Hematopoietic multipotent progenitor cell treated with erythropoietin and hydrocortisone succinate and interleukin-3 and kit ligand, for 8 days (in vitro differentiated cells): ENCODE results near the gene GSTM2.
A peak's percentile ranks its signal among the peaks of the same experiment; 100 is the strongest.

ENCODE experiments used
- DNase-seq: peaks from one replicate; pipeline ENCODE4 v3.0.0-alpha.2; 2015

The GSTM2 gene

DNA sequence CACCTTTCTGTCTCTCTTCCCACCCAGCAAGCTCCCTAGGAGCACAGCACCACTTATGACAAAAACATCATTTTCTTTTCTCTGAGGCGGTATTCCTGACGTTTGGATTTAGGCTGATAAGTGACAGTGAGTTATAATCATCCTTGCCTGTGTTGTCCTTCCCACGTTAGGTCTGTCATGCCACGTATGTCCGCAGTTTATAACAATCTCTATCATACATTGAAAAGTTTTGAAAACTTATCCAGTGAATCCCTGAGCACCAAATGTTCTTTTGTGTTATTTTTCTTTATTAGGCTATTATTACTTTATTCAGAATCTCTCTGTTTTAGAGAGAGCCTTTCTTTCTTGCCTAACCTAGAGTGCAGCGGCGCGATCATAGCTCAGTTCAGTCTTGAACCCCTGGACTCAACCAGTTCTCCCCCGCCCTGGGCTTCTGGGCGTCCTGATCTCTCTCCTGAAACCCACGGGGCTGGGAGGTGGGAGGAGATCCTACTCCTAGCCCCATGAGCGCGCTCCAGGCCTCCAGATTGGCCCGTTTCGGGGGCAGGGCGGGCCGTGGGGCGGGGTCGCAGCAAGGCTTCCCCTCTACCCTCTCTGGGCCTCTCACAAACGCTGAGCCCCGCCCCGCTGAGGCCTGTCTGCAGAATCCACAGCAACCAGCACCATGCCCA, at the start of gene GSTM2:
Gene GSTM2, plus strand, starts transcription at position 606 of the 671 bp plus-strand sequence. Its CDS starts 59 bp downstream, at position 665.
- peak; percentile 90 for DNase-seq

DNA sequence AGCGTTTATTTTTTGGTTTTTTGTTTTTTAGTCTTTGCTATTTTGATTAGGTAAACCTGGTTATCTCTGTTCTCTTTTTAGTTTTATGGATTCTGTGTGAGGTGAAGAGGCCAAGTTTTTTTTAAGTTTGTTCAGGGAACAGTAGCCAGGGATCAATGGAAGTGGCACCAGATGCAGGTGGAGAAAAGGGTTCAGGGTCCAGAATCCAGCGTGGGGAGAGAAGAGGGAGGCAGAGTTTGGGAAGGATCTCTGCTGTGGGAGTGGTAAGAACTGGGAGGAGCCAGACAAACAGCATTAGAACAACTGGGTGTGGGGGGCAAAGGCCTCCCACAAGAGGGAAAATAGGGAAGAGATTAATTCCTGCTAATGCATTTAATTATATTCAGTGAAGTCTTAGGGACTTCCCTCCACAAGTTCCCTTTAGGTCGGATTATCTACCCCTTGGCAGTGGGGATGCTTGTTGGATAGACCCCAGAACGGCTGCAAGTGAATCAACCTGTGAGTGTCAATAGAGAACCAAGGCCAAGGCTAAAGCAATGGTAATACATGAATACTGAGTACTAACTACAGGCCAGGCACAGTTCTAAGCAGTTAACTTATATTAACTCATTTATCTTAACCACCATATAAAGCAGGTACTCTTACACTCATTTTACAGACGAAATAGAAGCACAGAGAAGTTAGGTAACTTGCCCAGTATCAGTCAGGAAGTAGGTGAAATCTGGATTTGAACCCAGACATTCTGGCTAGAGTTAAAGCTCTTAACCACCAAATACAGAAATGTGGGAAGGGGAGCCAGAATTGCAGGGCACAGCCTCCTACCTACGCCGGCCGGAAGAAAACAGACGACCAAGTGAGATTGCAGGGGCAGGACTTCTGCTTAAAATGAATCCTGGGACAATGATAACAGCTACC, 48.9 kb upstream of the GSTM2 start:
- DNase-seq, result peak; percentile 30

DNA sequence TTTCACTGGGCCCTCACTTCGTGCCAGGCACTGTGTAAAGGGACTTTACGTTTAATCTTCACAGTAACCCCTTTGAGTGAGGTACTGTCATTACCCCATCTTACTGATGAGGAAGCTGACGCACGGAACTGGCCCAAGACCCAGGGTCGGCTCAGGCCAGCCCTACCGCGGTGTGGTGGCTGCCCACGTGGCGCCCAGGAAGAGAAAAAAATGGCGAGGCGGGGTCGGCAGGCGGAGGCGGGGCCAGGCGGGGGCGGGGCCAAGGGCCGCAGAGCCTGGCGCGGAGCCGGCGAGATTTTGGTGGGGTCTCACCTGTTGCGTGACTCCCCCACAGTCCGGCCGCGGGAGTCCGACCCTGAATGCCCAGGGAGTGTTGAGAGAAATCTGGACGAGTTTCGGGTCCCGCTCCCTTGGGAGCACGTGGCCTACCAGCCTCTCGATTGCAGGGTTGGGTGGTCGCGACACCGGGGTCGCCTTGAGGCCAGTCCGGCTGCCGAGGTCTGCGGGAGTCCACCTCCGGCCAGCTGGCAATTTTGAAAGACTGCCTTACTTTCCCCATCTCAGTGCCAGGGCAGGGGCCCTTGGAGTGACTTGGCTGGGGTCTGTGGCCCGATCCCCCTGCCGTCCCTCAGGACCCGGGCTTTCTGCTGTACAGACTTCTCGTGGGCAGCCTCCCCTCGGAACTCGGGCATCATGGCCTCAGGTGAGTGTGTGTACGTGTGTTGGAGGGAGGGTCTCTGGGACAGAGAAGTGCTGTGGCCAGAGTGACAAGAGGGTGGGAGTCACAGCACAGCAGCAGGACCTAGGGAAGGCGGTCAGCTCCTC, 48.1 kb upstream of the GSTM2 start, which contains the start of the genes AMPD2 and GNAT2:
Gene AMPD2, plus strand, starts transcription at position 262 of the 825 bp plus-strand sequence. CDS start 1,339 bp downstream, outside the sequence.
Gene GNAT2, minus strand, starts transcription at position 41 of the 825 bp plus-strand sequence. CDS start 6,746 bp downstream, outside the sequence.
- peak; percentile 76 for DNase-seq

DNA sequence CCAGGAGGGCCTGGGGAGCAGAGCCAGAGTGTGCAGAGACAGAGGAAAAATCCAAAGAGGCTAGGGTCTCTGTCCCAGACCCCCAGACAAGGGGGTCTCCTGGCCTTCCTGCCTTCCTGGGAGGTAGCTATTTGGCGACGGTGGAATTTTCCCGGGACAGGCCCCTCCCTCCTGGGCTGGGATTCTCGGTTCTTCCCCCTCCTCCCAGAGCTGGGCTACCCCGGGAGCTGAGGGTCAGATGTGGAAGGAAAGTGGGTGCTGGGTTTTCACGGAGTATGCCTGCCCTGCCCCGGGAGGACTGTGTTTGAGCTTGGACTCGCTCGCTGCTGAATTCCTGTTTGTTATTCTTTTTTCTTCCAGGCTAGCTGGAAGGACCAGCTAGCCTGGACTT, 47.5 kb upstream of the GSTM2 start:
- DNase-seq, result no peak

DNA sequence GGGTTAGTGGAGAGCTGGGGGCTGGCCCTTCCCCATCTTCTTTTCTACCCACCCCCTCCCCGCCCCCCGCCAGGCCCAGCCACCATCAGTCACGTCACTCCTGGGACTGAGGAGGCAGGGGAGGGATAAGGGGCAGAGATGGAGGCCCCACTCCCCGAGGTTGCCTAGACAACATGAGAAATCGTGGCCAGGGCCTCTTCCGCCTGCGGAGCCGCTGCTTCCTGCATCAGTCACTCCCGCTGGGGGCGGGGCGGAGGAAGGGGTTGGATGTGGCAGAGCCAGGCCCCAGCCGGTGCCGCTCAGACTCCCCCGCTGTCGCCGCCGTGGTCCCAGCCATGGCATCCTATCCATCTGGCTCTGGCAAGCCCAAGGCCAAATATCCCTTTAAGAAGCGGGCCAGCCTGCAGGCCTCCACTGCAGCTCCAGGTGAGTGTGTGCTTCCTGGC, 47.0 kb upstream of the GSTM2 start:
- peak; percentile 92 for DNase-seq

DNA sequence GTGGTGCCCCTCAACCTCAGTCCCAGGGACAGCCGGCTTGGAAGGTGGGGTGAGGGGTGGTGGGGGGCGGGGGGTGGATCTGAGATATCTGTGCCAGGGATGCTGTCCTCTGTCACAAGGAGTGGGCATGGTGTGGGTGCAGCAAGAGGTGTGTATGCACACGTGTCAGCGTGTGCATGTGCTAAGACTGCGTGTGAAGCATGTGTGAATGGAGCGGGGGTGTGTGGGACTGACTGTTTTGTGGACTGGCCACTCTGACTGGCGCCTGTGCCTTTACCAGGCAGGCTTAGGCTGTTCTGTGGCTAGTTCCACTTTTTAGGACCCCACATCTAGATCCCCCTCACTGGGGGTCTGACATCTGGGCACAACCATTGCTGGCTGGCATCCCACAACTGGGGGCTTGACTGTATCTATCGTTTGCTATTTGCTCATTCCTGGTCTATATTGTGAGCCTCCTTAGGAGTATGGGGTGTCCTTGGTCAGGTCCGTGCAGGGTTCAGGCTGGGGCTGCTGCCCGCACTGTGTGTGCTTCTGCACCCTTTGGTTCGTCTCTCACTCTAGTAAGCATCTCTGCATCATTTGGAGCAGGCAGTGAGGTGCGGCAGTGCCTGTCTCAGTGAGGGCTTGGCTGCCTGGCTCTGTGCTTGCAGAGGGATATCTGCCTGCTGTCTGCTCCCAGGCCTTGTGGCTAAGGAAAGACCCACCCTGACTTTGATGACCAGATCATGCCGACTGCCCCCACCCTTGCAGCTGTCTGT, 46.3 kb upstream of the GSTM2 start:
- peak; percentile 46 for DNase-seq

DNA sequence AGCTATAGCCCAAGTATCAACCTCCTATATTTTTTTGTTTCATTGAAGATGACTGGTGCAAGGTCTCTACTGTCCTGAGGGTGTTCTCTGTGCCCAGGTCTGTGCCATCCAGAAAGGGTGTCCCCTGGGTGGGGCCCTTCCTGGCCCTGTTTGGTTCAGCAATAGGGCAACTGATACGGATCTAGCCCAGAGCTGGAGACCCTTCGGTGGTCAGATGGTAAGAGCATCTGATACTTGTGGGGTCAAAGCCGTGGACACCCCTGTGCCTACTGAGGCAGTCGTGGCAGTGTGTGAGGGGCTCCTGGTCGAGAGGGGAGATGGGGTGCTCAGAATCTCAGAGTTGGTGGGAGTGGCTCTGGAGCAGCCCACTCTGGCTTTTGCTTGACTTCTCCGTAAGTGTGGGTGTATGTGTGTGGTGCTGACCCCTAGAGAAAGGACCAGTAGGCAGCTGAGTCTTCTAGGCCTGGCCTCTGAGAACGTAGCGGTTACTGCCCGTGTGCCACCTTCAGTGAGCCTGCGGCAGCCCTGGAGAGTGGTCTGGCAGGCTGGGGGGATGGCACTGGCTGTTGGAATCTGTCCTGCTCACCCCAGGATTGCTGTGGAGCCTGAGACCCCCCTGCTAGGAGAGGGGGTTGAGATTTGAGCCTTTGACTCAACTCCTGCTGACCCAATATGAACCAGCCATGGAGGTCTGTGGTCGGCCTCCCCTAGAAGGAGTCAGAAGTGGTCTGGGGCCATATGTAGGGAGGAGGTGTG, 45.5 kb upstream of the GSTM2 start:
- no peak for DNase-seq

DNA sequence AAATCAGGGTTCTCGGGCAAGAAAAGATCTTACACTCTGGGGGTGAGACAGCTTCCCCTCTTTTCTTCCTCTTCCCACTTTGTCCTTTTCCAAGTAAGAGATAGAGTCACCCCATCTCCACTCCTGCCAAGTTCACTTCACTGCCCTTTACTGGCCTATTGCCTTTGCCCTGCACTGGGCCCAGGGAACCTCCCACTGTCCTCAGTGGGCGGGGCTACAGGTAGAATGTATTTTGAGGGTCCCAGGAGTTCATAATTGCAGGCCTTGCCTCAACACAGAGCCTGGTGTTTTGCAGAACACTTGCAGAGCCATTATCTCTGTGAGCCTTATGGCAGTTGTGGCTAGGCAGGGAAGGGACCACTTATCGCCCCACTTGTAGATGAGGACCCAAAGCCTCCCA, 45.0 kb upstream of the GSTM2 start:
- DNase-seq, result peak; percentile 91

DNA sequence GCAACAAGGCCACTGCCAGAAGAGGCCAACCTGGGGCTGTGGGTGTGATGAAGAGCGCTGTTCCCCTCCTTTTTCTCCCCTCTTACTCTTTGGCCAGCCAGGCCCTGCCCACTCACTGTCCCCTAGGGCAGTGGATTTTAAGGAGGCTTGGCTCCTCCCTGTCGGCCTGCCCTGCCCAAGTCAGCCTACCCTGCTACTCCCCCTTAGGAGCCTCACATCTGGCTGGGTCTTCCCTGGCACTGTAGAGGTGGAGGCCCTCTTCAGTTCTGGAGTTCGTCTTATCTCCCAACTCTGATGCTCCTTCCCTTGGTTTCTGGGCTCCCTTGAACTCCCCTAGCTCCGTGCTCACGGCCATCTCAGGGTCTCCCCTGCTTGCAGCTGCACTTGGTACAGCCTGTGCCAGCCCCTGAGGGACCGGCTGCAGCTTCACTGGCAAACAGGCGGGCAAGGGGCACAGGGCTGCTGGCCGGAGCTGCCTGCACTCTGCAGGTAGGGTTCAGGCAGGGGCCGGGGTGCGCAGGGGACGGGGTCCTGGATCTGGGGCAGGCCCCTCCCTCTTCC, 44.2 kb upstream of the GSTM2 start:
- DNase-seq, result peak; percentile 88

DNA sequence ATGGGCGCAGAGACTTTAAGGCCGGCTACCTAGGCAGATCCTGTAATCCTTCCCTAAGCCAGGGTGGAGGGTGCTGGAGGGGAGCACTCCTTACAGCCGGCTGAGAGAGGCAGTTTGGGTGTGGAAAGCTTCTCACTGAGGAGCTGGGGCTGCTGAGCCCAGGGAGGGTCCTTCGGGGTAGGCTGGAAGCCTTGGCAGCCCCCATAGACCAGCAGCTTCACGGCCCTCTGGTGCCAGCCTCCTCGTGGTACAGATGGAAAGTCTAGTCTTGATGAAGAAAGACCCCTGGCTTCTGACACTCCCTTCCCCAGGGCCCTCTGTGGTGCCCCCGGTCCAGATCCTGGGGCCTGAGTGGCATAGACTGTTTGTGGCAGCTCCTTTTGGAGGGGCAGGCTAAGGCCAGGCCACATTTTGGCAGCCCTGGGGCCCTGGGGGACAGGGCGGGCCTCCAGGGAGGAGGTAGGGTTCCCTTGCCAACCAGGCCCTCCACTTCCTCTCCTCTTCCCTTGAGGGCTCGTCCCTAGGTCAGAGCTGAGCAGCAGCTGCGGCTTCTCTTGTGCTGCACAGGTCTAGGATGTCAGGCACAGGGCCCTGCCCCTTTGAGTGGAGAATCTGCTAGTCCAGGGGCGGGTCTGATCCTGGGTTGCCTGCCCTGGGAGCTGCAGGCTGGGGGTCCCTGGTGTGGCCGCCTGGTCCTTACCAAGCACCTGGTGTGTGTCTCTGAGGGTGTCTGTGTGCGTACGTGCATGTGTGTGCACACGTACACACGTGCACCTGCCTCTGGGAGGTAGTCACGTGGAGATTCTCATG, 43.5 kb upstream of the GSTM2 start:
- peak; percentile 36 for DNase-seq

DNA sequence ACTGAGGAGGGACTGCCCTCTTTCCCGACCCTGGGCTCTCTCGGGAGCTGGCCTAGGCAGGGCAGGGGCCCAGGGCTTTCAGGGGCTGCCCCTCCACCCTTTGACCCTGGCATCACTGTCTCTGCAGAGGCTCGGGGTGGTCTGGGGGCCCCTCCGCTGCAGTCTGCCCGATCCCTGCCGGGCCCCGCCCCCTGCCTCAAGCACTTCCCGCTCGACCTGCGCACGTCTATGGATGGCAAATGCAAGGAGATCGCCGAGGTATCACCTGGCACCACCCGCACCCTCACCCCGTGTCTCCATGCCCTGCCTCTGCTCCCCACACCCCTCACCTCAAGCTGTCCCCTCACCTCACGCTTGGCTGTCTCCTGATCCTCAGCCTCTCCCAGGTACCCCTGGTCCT, 42.7 kb upstream of the GSTM2 start:
- no peak for DNase-seq

DNA sequence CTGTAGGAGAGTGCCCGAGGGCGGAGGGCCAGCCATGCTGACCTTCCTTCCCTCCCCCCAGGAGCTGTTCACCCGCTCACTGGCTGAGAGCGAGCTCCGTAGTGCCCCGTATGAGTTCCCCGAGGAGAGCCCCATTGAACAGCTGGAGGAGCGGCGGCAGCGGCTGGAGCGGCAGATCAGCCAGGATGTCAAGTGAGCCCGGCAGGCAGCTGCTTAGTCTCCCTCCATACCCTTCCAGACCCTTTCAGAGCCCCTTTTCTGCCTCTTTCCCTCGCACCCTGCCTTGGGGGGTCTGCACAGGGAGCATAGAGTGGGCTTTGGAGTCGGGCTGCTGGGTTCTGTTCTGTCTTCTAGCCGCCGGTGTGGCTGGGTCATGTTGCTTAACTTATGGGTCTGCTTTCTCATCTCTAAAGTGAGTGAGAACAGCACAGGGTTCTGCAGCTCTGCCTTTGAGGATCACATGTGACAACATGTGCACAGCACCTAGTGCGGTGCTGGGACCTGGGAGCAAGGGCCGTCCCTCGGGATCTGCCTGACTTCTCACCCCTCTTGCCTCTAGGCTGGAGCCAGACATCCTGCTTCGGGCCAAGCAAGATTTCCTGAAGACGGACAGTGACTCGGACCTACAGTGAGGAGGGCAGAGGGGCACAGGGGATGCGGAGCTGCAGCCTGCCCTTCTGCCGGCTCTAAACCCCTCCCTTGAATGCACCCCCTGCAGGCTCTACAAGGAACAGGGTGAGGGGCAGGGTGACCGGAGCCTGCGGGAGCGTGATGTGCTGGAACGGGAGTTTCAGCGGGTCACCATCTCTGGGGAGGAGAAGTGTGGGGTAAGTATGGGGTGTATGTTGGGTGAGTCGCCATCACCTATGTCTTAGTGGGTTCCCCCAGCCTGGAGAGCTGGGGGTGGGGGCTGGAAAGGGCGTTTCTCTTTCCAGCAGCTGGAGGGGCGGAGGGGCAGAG, 42.0 kb upstream of the GSTM2 start:
- DNase-seq, result no peak

DNA sequence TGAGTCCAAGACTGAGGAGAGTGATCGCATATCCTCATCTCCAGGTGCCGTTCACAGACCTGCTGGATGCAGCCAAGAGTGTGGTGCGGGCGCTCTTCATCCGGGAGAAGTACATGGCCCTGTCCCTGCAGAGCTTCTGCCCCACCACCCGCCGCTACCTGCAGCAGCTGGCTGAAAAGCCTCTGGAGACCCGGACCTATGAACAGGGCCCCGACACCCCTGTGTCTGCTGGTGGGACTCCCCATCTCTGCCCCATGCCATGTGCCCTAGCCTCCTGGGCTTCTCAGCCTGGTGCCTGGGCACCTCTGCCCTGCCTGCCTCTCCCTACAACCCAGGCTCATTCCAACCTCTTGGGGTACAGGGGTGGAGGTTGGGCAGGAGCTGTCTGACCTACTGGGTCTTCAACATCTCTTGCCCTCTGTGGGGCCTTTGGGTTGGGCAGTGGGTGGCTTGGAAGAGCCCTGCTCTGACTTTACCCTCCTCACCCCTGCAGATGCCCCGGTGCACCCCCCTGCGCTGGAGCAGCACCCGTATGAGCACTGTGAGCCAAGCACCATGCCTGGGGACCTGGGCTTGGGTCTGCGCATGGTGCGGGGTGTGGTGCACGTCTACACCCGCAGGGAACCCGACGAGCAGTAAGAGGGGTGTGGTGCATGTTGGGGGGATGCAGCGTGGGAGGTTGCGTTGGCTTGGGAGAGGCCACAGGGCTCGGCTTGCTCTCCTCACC, 41.0 kb upstream of the GSTM2 start:
- DNase-seq, result no peak

DNA sequence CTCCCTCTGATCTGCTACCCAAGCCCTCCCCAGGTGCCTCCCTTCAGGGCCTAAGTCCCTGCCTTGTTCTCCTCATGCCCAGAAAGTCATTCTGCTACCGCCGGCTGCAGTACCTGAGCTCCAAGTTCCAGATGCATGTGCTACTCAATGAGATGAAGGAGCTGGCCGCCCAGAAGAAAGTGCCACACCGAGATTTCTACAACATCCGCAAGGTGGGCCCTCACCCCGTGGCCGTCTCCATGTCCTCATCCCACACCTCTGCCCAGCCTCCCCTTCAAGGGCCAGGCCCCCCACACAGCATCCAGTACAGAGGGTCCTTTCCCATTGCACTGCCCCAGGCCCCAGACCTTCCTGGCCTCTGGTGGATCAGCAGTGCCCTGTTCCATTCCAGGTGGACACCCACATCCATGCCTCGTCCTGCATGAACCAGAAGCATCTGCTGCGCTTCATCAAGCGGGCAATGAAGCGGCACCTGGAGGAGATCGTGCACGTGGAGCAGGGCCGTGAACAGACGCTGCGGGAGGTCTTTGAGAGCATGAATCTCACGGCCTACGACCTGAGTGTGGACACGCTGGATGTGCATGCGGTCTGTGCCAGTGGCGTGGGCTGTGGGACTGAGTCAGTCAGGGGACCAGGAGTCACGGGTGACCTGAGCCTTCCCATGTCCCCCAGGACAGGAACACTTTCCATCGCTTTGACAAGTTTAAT, 40.0 kb upstream of the GSTM2 start:
- DNase-seq, result no peak

DNA sequence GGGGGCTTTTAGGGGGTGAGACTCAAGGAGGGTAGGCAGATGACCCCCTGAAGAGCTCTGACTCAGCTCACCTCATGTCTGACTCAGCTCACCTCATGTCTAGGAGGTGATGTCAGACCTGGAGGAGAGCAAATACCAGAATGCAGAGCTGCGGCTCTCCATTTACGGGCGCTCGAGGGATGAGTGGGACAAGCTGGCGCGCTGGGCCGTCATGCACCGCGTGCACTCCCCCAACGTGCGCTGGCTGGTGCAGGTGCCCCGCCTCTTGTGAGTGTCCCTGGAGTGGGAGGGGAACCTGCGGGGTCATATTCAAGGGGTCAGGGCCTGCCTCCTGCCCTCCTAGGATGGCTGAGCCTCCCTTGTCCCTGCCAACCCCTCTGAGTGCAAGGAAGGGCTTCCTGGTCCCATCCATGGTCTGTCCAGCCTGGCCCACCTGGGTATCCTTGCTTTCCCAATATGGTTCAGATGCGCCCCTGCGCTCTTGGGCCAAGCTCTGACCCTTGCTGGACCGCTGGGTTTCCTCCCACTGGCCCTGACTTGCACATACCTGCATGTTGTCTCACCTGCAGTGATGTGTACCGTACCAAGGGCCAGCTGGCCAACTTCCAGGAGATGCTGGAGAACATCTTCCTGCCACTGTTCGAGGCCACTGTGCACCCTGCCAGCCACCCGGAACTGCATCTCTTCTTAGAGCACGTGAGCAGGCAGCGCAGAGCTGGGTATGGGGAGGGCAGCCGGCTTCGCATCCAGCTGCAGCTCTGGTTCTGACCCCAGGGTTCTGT, 39.1 kb upstream of the GSTM2 start:
- DNase-seq, result no peak

DNA sequence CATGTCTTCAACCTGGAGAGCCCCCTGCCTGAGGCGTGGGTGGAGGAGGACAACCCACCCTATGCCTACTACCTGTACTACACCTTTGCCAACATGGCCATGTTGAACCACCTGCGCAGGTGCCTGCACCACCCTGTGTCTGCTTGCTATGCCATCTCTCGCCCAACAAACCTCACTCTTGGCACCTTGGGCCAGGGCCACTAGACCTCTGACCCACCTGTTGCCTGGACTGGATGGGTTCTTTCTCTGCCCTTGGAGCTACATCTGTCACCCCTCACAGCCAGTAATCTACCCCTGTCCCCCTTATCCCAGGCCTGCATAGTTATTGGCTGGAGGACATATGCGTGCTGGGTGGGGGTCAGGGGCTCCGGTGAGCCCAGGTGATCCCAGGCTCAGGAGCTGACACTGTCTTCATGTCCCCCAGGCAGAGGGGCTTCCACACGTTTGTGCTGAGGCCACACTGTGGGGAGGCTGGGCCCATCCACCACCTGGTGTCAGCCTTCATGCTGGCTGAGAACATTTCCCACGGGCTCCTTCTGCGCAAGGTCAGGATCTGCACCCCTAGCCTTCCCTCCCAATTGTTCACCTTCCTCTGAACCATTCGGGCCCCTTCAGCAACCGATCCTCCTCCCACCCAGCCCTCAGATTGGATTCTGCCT, 38.4 kb upstream of the GSTM2 start:
- no peak for DNase-seq
